NCI-H446 (cell line): Measurements from ENCODE around the gene PBX2.
"Not testable (repeated sequence)": the region's sequence is repeated elsewhere in the genome, so short reads cannot be mapped to it uniquely, and the experiment has no call there.

Experiments used
- DNase-seq, 2 experiments: peaks; one replicate each; lab custom pipeline; 2025; lab: John Stamatoyannopoulos, UW

Gene PBX2

GRCh38 chr6:32149092-32149755 is 40.8 kb downstream of the PBX2 start:
- no peak for DNase-seq

GRCh38 chr6:32148289-32149091 is 41.5 kb downstream of the PBX2 start:
- DNase-seq, result no peak

GRCh38 chr6:32147401-32148132 is 42.4 kb downstream of the PBX2 start:
- no peak for DNase-seq

- DNase-seq, result no peak
Observed at GRCh38 chr6:32146687-32147086, 43.3 kb downstream of the PBX2 start.

- no peak for DNase-seq
Observed at GRCh38 chr6:32146287-32146686, 43.7 kb downstream of the PBX2 start.

- DNase-seq, result not testable (repeated sequence)
Observed at GRCh38 chr6:32144238-32144637, 45.8 kb downstream of the PBX2 start.

- DNase-seq, result no peak
Observed at GRCh38 chr6:32140420-32141046, 49.5 kb downstream of the PBX2 start.

- DNase-seq, result no peak
Observed at GRCh38 chr6:32139590-32139989, 50.4 kb downstream of the PBX2 start.

GRCh38 chr6:32137454-32137853 is 52.5 kb downstream of the PBX2 start:
- DNase-seq, result no peak
